Putamen (tissue), 1 donor: ENCODE results near the gene GOLIM4.
A peak's percentile ranks its signal among the peaks of the same experiment; 100 is the strongest.
"Not testable (repeated sequence)": the region's sequence is repeated elsewhere in the genome, so short reads cannot be mapped to it uniquely, and the experiment has no call there.

ENCODE experiments used
- DNase-seq: peaks from one replicate; pipeline ENCODE4 v3.0.0-alpha.2; 2016; ENCODE audit warnings: low spot score

Gene GOLIM4, protein sequence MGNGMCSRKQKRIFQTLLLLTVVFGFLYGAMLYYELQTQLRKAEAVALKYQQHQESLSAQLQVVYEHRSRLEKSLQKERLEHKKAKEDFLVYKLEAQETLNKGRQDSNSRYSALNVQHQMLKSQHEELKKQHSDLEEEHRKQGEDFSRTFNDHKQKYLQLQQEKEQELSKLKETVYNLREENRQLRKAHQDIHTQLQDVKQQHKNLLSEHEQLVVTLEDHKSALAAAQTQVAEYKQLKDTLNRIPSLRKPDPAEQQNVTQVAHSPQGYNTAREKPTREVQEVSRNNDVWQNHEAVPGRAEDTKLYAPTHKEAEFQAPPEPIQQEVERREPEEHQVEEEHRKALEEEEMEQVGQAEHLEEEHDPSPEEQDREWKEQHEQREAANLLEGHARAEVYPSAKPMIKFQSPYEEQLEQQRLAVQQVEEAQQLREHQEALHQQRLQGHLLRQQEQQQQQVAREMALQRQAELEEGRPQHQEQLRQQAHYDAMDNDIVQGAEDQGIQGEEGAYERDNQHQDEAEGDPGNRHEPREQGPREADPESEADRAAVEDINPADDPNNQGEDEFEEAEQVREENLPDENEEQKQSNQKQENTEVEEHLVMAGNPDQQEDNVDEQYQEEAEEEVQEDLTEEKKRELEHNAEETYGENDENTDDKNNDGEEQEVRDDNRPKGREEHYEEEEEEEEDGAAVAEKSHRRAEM

GRCh38 chr3:168095611-168096209 lies at the start of gene GOLIM4:
Gene GOLIM4 (minus strand): TSS chr3:168095924. CDS start chr3:168095285, 639 bp downstream.
- DNase-seq: peak; percentile 95

- DNase-seq: no peak
Observed at GRCh38 chr3:168141405-168141998, 45.8 kb upstream of the GOLIM4 start.

DNA sequence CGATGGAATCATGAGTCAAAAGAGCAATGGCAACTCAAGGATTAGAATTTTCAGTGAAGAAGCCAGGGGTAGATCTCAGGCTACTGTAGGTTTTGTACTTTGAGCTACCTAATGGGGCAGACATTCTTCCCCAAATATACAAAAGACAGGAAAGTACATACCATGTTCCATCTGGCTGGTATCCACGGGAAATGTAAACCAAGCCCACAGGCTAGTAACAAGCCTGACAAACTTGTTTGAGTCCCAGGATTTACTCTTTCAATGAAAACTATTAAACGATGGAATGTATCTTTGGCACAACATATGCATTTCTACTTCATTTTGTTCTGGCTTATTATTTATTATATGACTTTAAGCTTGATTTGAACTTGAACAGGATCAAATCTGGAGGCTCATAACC lies 44.2 kb upstream of the GOLIM4 start:
- DNase-seq: no peak

GRCh38 chr3:168138421-168138820 lies 42.7 kb upstream of the GOLIM4 start:
- no peak for DNase-seq

GRCh38 chr3:168134931-168135330 lies 39.2 kb upstream of the GOLIM4 start:
- no peak for DNase-seq

DNA sequence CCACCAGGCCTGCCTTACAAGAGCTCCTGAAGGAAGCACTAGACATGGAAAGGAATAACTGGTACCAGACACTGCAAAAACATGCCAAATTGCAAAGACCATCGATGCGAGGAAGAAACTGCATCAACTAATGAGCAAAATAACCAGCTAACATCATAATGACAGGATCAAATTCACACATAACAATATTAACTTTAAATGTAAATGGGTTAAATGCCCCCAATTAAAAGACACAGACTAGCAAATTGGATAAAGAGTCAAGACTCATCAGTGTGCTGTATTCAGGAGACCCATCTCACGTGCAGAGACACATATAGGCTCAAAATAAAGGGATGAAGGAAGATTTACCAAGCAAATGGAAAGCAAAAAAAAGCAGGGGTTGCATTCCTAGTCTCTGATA lies 34.5 kb upstream of the GOLIM4 start:
- not testable (repeated sequence) for DNase-seq

- DNase-seq: not testable (repeated sequence)
Observed at GRCh38 chr3:168128463-168128862, 32.7 kb upstream of the GOLIM4 start.

DNA sequence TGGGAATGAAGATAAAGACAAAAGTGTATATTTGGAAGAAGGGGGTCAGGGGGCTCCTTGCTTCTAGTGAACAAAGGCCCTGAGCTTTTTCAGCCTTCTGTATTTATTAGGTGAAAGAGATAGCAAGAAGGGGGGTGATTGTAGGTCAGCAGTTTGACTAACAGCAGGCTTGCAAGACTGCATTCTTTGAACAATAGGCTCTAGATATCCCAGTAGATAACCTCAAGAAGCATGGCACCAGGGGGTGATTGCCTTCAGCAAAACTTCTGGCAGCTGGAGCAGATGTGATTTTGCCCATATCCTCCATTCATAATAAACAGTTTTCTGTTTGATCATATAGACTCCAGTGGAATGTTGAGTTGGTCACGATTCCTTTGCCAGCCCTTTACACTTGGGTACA lies 31.7 kb upstream of the GOLIM4 start:
- DNase-seq: no peak

- DNase-seq: no peak
Observed at GRCh38 chr3:168124791-168125190, 29.1 kb upstream of the GOLIM4 start.

DNA sequence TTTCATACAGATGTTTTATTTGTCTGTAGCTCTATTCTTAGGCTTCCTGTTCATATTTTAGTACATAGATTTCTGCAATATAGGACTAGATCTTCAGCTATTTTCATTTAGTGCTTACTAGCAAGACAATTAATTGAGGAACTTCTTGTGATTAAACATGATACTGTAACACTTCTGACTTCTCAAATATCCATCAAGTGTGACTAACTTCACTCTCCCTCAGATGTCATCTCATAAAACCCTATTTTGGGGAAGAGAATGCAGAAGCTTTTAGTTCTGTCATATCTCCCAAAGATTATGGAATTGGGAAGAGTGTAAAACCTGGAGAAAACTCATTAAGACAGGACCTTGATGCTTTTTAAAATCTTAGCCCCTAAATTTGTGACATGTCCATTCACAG lies 28.6 kb upstream of the GOLIM4 start:
- no peak for DNase-seq

- peak; percentile 45 for DNase-seq
Observed at GRCh38 chr3:168123201-168124176, 27.8 kb upstream of the GOLIM4 start.

GRCh38 chr3:168121184-168122017 lies 25.7 kb upstream of the GOLIM4 start:
- DNase-seq: no peak

DNA sequence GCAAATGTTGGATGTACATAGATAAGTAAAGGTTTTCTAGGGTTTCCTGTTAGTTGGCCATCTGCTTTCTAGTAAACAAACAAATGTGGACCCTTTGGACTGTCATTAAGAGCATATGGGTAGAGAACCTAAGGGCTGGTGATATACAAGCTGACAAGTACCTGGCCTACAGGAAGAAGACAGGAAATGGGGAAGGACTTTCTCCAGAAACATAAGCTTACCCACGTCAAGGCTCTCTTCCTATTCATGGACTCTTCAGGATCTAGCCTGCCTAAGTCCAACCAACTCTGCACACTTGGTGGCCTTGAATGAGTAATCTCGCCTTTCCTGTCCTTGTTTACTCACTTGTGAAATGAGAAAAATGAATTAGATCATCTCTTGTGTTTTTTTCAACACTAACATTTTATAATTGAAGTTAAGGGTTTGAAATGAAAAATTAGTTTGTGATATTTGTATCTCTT lies 22.2 kb upstream of the GOLIM4 start:
- no peak for DNase-seq

DNA sequence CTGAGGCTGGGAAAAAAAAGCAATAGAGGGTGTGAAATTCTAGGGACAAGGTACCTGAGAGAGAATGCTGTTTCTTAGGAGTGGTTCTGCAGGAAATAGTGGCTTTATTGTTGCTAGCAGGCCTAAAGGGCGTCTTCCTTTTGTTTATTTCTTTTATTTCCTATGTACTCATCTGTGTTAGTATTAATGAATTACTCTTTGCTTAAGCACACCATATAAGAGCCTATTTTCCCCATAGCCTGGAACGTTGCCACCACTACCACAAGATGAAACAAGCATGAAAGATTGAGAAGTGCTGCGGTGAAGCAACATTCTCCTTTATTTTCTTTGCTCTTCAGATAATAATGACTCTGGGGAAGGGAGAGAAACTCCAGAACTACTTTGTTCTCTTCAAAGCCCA lies 21.3 kb upstream of the GOLIM4 start:
- no peak for DNase-seq

DNA sequence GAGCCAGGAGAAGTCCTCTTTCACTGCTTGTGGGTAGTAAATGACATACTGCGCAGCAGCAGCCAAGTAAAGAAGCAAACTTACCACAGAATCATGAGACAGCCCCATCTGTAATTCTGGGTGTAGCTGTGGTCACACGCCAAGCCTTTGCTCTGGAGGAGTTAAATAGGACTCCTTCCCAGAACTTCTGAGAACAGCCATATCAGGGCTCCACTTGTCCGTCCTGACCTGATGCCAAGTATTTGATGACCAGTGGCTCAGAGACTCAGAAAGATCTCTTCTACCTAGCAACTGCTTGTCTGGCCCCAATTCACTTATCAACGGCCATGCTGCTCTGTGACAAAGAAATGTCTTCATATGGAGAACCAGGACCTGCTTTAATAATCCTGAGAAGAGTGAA lies 20.6 kb upstream of the GOLIM4 start:
- DNase-seq: no peak

DNA sequence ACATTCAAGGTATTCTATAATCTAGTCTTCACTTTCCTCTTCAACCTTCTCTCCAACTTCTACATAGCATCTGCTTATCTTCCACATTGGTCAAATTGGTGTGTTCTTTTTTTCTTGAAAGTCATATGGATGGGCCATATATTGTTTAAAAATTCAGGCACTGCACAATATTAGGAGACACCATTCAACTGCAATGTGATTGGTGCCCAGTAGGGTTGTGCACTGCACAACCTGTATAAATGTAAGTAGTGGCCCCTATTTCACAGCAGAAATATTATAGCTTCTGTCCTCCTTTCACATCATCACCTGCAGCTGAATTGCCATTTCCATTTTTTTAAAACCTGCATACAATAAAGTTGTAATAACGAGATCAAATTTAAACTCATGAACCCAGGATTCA lies 18.1 kb upstream of the GOLIM4 start:
- no peak for DNase-seq

DNA sequence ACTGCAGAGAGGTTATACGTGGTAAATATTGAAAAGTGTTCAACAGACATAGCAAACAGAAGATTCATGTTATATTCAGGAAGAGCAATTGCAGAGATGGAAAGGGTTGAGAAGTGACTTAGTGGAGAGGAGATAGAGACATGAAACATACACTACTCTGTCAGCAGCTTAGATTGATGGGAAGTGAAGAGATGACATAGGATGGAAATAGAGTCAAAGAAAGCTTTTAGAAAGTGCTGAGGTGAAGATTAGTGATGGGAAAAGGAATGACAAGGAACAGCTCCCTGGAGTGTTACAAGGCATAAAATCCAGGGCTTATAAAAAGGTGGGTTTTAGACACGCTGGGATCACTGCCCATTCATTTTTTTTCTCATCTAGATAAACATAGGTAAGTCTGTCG lies 17.2 kb upstream of the GOLIM4 start:
- DNase-seq: no peak

GRCh38 chr3:168104361-168104760 lies 8.6 kb upstream of the GOLIM4 start:
- no peak for DNase-seq

- no peak for DNase-seq
Observed at GRCh38 chr3:168102735-168103410, 7.1 kb upstream of the GOLIM4 start.
